ENCODE results near the gene UNCX. TPM values are rescaled to one million over a fixed set of nuclear protein-coding genes. Genes with fewer than 3 reads are reported as not detected.

Gene UNCX
- total and polyA plus RNA-seq, 8 donors = not detected

- H3K4me3 ChIP-seq = no peak overlapping the region
- H3K9me3 ChIP-seq = no peaks in the 10 kb centered on the region
- WGBS, 5 donors = 3 to 7% (median 5%) methylated on average over 47 to 82 of the region's 83 CpGs
- no peak overlapping the region for H3K27ac ChIP-seq
- peaks cover 5 to 60% (median 37%) of the 10 kb centered on the region in 4 donors for H3K4me1 ChIP-seq
- DNase-seq = no peak
- H3K27me3 ChIP-seq = peaks cover 71 to 100% (median 96%) of the 10 kb centered on the region in 3 donors
- TF ChIP-seq CTCF (IDR thresholded peaks at IDR 0.05) (no peak), POLR2A (IDR thresholded peaks at IDR 0.05) (no peak), EP300 (IDR thresholded peaks at IDR 0.05) (no peak), POLR2AphosphoS5 (IDR thresholded peaks at IDR 0.05) (no peak)
- intact Hi-C loops (cut with DNase I; ENCODE audit: low total_unique reads) = no loop called here
- no peaks in the 10 kb centered on the region for H3K36me3 ChIP-seq
Measured at GRCh38 chr7:1236831-1237701, 4.4 kb downstream of the UNCX start.

GRCh38 chr7:1237704-1238255, 5.1 kb downstream of the UNCX start:
- intact Hi-C loops (cut with DNase I; ENCODE audit: low total_unique reads) = no loop called here

GRCh38 chr7:1238450-1238882, 5.8 kb downstream of the UNCX start:
- no peak overlapping the region for H3K4me3 ChIP-seq
- peaks cover 5 to 58% (median 36%) of the 10 kb centered on the region in 4 donors for H3K4me1 ChIP-seq
- intact Hi-C loops (cut with DNase I; ENCODE audit: low total_unique reads) = no loop called here
- H3K27me3 ChIP-seq = peaks cover 69 to 100% (median 96%) of the 10 kb centered on the region in 3 donors
- DNase-seq = no peak
- no peak overlapping the region for H3K27ac ChIP-seq
- TF ChIP-seq CTCF (IDR thresholded peaks at IDR 0.05) (no peak), POLR2AphosphoS5 (IDR thresholded peaks at IDR 0.05) (no peak), EP300 (IDR thresholded peaks at IDR 0.05) (no peak), POLR2A (IDR thresholded peaks at IDR 0.05) (no peak)
- 10 to 16% (median 11%) methylated on average over 20 to 21 of the region's 21 CpGs for WGBS, 5 donors
- no peaks in the 10 kb centered on the region for H3K36me3 ChIP-seq
- no peaks in the 10 kb centered on the region for H3K9me3 ChIP-seq

More at GRCh38 chr7:1237704-1238255, 5.1 kb downstream of the UNCX start:
- no peak for DNase-seq
- Histone ChIP-seq H3K9me3 (no peaks in the 10 kb centered on the region), H3K36me3 (no peaks in the 10 kb centered on the region), H3K27me3 (peaks cover 74 to 100% (median 96%) of the 10 kb centered on the region in 3 donors), H3K4me3 (no peak overlapping the region), H3K4me1 (peaks cover 5 to 61% (median 38%) of the 10 kb centered on the region in 4 donors), H3K27ac (no peak overlapping the region)
- WGBS, 5 donors = 5 to 11% (median 8%) methylated on average over 24 to 29 of the region's 29 CpGs
- TF ChIP-seq POLR2AphosphoS5 (IDR thresholded peaks at IDR 0.05) = no peak
- TF ChIP-seq EP300 (IDR thresholded peaks at IDR 0.05) = no peak
- TF ChIP-seq CTCF (IDR thresholded peaks at IDR 0.05) = no peak
- TF ChIP-seq POLR2A (IDR thresholded peaks at IDR 0.05) = no peak

GRCh38 chr7:1238931-1239802, 6.5 kb downstream of the UNCX start:
- no peak overlapping the region for H3K4me3 ChIP-seq
- H3K36me3 ChIP-seq = no peaks in the 10 kb centered on the region
- peaks cover 69 to 100% (median 96%) of the 10 kb centered on the region in 3 donors for H3K27me3 ChIP-seq
- 8 to 15% (median 11%) methylated on average over 27 of the region's 27 CpGs for WGBS, 5 donors
- peaks cover 5 to 53% (median 36%) of the 10 kb centered on the region in 4 donors for H3K4me1 ChIP-seq
- no peak overlapping the region for H3K27ac ChIP-seq
- intact Hi-C loops (cut with DNase I; ENCODE audit: low total_unique reads) = no loop called here
- no peak for TF ChIP-seq EP300 (IDR thresholded peaks at IDR 0.05)
- no peak for TF ChIP-seq POLR2AphosphoS5 (IDR thresholded peaks at IDR 0.05)
- TF ChIP-seq CTCF (IDR thresholded peaks at IDR 0.05) = no peak
- no peak for TF ChIP-seq POLR2A (IDR thresholded peaks at IDR 0.05)
- DNase-seq = no peak
- H3K9me3 ChIP-seq = no peaks in the 10 kb centered on the region

Data from stomach (tissue), 9 donors.